Measurements from ENCODE around the gene TLL2.

Gene TLL2

GRCh38 chr10:96344178-96344577, 169.5 kb downstream of the TLL2 start:
- DNase-seq (ENCODE audit: low read depth, low spot score), result no peak

GRCh38 chr10:96342402-96342801, 171.3 kb downstream of the TLL2 start:
- no peak for DNase-seq (ENCODE audit: low read depth, low spot score)
- H3K4me3 ChIP-seq (ENCODE audit: low read length), result no peak overlapping the region

More at GRCh38 chr10:96344178-96344577, 169.5 kb downstream of the TLL2 start:
- H3K4me3 ChIP-seq (ENCODE audit: low read length), result no peak overlapping the region

- DNase-seq (ENCODE audit: low read depth, low spot score), result no peak
- no peak overlapping the region for H3K4me3 ChIP-seq (ENCODE audit: low read length)
These were observed 172.2 kb downstream of the TLL2 start for GRCh38 chr10:96341219-96342182.

GRCh38 chr10:96339956-96340904, 173.5 kb downstream of the TLL2 start:
- DNase-seq (ENCODE audit: low read depth, low spot score), result peak; percentile 76
- H3K4me3 ChIP-seq (ENCODE audit: low read length), result no peak overlapping the region

GRCh38 chr10:96339383-96339782, 174.3 kb downstream of the TLL2 start:
- H3K4me3 ChIP-seq (ENCODE audit: low read length), result no peak overlapping the region
- DNase-seq (ENCODE audit: low read depth, low spot score), result no peak

GRCh38 chr10:96338279-96338925, 175.3 kb downstream of the TLL2 start:
- H3K4me3 ChIP-seq (ENCODE audit: low read length), result no peak overlapping the region
- DNase-seq (ENCODE audit: low read depth, low spot score), result no peak

- DNase-seq (ENCODE audit: low read depth, low spot score), result no peak
- no peak overlapping the region for H3K4me3 ChIP-seq (ENCODE audit: low read length)
These were observed 176.6 kb downstream of the TLL2 start for GRCh38 chr10:96337106-96337505.

GRCh38 chr10:96334616-96335526, 178.9 kb downstream of the TLL2 start:
- H3K4me3 ChIP-seq (ENCODE audit: low read length), result no peak overlapping the region
- DNase-seq (ENCODE audit: low read depth, low spot score), result no peak

GRCh38 chr10:96333101-96333500, 180.6 kb downstream of the TLL2 start:
- H3K4me3 ChIP-seq (ENCODE audit: low read length), result no peak overlapping the region
- peak; percentile 89 for DNase-seq (ENCODE audit: low read depth, low spot score)

GRCh38 chr10:96327462-96327861, 186.3 kb downstream of the TLL2 start:
- DNase-seq (ENCODE audit: low read depth, low spot score), result no peak
- H3K4me3 ChIP-seq (ENCODE audit: low read length), result no peak overlapping the region

- no peak overlapping the region for H3K4me3 ChIP-seq (ENCODE audit: low read length)
- DNase-seq (ENCODE audit: low read depth, low spot score), result no peak
These were observed 187.9 kb downstream of the TLL2 start for GRCh38 chr10:96325719-96326373.

- DNase-seq (ENCODE audit: low read depth, low spot score), result no peak
- no peak overlapping the region for H3K4me3 ChIP-seq (ENCODE audit: low read length)
These were observed 189.3 kb downstream of the TLL2 start for GRCh38 chr10:96324447-96324846.

- no peak overlapping the region for H3K4me3 ChIP-seq (ENCODE audit: low read length)
- DNase-seq (ENCODE audit: low read depth, low spot score), result no peak
These were observed 191.5 kb downstream of the TLL2 start for GRCh38 chr10:96322275-96322674.

GRCh38 chr10:96321822-96322221, 191.9 kb downstream of the TLL2 start:
- no peak overlapping the region for H3K4me3 ChIP-seq (ENCODE audit: low read length)
- no peak for DNase-seq (ENCODE audit: low read depth, low spot score)

GRCh38 chr10:96319754-96320474, 193.8 kb downstream of the TLL2 start:
- DNase-seq (ENCODE audit: low read depth, low spot score), result no peak
- H3K4me3 ChIP-seq (ENCODE audit: low read length), result no peak overlapping the region

- H3K4me3 ChIP-seq (ENCODE audit: low read length), result no peak overlapping the region
- no peak for DNase-seq (ENCODE audit: low read depth, low spot score)
These were observed 196.5 kb downstream of the TLL2 start for GRCh38 chr10:96317067-96317833.

Measured in Jurkat, Clone E6-1 (cell line).